PFSK-1 (cell line): ENCODE measurements around the gene BCL11B.

Experiments
- POLR2AphosphoS5 ChIP-seq: IDR thresholded peaks from 2 replicates; pipeline ENCODE4 v1.6.1; 2012; ENCODE audit warnings: low read depth, mild to moderate bottlenecking, control low read depth, low read length, moderate library complexity
- SIN3A ChIP-seq: IDR thresholded peaks from 2 replicates; pipeline ENCODE4 v1.6.1; 2012; ENCODE audit warnings: mild to moderate bottlenecking, low read length, moderate library complexity, borderline replicate concordance; ENCODE audit not compliant: insufficient read depth

DNA sequence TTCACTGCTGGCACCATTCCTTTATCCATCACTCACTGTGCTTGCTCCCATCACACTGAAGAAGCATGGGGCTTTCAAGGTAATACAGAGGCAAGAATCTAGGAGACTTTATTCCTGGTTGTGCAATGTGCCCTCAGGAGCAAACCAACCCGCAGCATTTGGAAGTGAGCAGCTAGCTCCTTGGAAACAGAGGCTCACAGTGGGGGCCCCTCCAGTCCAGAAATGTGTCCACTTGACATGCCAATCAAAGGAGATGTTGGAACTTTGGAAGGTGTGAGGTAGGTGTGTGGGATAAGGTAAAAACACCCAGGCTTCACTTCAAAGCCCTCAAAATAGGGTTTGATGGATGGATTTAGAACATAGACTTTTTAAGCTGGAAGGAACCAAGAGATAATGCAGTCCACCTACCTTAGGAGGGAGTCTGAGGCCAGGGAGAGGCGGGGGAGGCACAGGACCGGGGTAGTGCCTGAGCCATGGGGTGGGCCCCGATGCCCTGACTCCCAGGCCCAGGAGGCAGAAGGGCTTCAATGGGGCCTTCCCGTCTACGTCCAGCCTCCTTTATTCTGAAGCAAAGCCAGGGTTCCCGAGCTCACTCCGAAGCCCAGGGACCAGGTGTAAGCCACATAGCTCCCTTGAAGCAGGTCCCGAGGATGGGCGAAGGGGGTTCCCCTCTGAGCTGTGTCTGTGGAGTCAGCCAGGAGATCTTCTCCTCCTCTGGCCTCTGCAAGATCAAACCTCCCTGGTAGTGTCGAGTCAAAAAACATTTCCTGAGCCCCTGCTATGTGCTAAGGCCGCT, 17.6 kb upstream of the BCL11B start:
- no peak for TF ChIP-seq POLR2AphosphoS5
- TF ChIP-seq SIN3A = no peak
